ENCODE data around the gene MYO15B. TPM values are rescaled to one million over a fixed set of nuclear protein-coding genes. Genes with fewer than 3 reads are reported as not detected.

The MYO15B gene
- total RNA-seq, 3 donors from 2014 or later = 591 to 1,071 (median 660) TPM

DNA sequence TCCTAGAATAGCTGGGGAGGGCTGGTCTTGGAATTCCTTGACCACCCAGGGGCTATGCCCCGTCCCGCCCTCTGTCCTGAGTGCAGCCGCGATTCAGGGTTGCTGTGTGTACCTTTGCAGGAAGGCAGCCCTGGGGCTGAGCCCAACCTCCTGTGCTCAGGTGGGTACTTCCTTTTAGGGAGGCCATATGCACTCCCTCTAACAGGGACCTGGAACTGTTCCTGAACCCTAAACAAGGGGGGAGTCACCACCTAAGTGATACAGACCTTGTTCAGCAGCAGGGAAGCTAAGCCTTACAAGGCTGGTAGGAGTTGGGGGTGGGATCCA lies 37.5 kb upstream of the MYO15B start:
- Histone ChIP-seq H3K9me3 (no peaks in the 10 kb centered on the region), H3K4me1 (ENCODE audit: low read depth) (peaks cover 37% of the 10 kb centered on the region), H3K36me3 (ENCODE audit: low read depth) (no peaks in the 10 kb centered on the region), H3K4me3 (no peak overlapping the region)
- intact Hi-C loops (cut with DNase I, micrococcal nuclease) = no loop called here
- ATAC-seq = peak; percentile 45
- TF ChIP-seq, protein P1, sequence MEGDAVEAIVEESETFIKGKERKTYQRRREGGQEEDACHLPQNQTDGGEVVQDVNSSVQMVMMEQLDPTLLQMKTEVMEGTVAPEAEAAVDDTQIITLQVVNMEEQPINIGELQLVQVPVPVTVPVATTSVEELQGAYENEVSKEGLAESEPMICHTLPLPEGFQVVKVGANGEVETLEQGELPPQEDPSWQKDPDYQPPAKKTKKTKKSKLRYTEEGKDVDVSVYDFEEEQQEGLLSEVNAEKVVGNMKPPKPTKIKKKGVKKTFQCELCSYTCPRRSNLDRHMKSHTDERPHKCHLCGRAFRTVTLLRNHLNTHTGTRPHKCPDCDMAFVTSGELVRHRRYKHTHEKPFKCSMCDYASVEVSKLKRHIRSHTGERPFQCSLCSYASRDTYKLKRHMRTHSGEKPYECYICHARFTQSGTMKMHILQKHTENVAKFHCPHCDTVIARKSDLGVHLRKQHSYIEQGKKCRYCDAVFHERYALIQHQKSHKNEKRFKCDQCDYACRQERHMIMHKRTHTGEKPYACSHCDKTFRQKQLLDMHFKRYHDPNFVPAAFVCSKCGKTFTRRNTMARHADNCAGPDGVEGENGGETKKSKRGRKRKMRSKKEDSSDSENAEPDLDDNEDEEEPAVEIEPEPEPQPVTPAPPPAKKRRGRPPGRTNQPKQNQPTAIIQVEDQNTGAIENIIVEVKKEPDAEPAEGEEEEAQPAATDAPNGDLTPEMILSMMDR (IDR thresholded peaks at IDR 0.05) = no peak
- DNase-seq = no peak

DNA sequence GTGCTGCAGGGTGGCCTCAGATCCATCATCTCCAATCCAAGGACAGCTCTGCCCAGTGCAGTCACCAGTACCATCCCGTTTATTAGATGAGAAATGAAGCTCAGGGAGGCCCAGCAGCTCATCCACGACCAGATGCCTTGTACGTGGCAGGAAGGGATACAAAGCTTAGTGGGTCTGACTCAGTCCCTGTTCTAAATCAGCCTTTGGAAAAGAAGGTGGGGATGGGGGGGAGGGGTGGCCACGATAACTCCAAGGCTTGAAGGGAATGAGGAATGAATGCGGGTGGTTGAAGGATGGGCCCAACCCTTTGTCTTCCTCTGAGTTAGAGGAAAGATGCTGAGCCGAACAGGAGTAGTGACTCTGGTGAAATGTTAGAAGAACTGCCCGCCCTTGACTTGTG lies 36.3 kb upstream of the MYO15B start:
- intact Hi-C loops (cut with DNase I, micrococcal nuclease) = no loop called here
- ATAC-seq (no peak), DNase-seq (no peak)
- Histone ChIP-seq H3K4me1 (ENCODE audit: low read depth) (peaks cover 40% of the 10 kb centered on the region), H3K36me3 (ENCODE audit: low read depth) (no peaks in the 10 kb centered on the region), H3K9me3 (no peaks in the 10 kb centered on the region), H3K4me3 (no peak overlapping the region)
- TF ChIP-seq, protein P1 (IDR thresholded peaks at IDR 0.05) = no peak

DNA sequence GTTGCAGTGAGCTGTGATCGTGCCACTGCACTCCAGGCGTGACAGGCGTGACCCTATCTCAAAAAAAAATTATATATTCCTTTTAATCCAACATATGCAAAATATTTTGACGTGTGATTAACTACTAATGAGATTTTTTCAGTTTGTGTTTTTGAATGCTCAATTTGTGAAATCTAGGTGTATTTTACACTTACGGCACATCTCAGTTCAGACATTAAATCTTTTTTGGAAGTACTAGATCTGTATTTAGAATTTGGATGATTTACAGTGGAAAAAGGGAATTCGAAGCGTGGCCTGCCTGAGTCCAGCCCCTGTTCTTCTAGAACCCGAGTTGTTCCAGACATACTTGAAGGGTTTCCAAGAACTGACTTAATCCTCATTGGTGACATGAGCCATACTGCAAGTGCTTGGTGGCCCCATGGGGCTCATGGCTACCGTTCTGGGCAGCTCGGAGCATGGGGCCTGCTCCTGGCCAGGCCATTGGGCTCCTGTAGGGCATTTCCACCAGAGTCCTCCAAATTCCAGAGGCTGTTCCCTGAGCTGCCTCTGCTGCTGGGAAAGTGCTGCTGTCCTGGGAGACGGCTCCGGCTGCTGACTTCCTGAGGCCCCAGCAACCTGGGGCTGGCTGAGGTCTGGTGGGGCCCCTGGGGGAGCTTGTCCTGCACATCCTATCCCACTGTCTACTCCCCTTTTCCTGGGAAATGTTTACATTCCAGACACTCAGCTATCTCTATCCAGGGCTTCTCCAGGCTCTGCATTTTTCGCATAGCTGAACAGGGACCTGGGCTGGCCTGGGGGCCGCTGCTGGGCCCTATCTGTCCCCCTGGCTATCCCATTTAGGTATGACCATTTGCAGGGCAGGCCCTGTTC lies 34.9 kb upstream of the MYO15B start:
- DNase-seq (no peak), ATAC-seq (no peak)
- intact Hi-C loops (cut with DNase I, micrococcal nuclease) = no loop called here
- Histone ChIP-seq H3K36me3 (ENCODE audit: low read depth) (no peaks in the 10 kb centered on the region), H3K4me1 (ENCODE audit: low read depth) (peaks cover 51% of the 10 kb centered on the region), H3K9me3 (no peaks in the 10 kb centered on the region), H3K4me3 (no peak overlapping the region)
- TF ChIP-seq, protein P1 (IDR thresholded peaks at IDR 0.05) = no peak

DNA sequence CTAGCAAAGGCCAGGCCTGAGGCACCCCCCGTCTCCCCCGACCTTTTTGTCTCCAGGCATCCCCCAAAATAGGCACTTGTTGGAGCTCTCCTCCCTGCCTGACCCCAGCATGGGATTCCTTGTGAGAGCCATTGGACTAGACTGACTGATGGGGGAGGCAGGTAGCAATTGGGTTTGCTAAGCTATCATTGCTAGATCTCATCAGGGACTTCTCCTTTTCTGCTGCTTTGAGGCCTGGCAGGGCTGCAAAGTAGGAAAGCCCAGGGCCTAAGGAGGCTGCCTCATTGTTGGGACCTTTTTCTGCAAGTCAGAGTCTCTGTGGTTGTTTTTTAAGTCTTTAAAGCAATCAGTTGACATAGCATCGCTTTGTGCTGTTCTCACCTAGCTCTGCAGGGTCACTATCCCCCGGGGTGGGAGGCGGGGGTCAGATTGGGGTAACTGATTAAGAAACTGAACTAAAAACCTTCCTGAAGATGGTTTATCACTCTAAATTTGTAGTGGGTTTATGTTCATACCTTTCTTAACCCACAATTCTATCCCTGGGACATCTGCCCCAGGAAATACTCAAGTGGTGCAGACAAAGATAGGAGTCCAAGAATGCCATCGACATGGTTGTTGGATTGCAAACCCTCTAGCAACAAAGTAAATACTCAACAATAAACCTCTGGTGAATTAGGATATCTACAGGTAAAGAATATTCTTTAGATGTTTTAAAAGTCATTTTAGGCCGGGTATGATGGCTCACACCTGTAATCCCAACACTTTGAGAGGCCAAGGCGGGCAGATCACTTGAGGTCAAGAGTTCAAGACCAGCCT lies 34.1 kb upstream of the MYO15B start:
- Histone ChIP-seq H3K4me1 (ENCODE audit: low read depth) (peaks cover 55% of the 10 kb centered on the region), H3K36me3 (ENCODE audit: low read depth) (no peaks in the 10 kb centered on the region), H3K9me3 (no peaks in the 10 kb centered on the region), H3K4me3 (no peak overlapping the region)
- TF ChIP-seq, protein P1 (IDR thresholded peaks at IDR 0.05) = no peak
- ATAC-seq = no peak
- intact Hi-C loops (cut with DNase I, micrococcal nuclease) = no loop called here
- no peak for DNase-seq

DNA sequence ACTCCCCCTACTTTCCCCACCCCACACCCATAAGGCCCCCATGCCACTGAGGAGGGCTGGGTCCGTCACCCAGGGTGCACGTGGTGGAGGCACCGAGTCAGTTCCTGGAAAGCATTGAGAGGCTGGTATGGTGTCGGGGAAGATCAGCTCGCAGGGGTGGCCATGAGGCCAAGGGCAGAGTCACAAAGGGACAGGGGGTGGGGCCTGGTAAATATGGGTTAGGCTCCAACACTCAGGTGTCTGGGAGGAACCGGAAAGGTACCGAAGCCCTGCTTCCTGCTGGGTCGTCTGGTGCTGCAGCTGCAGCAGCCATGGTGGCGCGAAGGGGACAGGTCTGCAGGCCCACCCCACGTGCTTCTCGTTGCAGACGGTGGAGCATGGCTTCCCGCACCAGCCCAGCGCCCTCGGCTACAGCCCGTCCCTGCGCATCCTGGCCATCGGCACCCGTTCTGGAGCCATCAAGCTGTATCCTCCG lies 31.9 kb upstream of the MYO15B start:
- Histone ChIP-seq H3K4me3 (no peak overlapping the region), H3K36me3 (ENCODE audit: low read depth) (no peaks in the 10 kb centered on the region), H3K4me1 (ENCODE audit: low read depth) (peaks cover 39% of the 10 kb centered on the region), H3K9me3 (no peaks in the 10 kb centered on the region)
- ATAC-seq (peak; percentile 63), DNase-seq (peak in 2 of 3 donors; percentile 75 to 79)
- intact Hi-C loops (cut with DNase I, micrococcal nuclease) = no loop called here
- TF ChIP-seq, protein P1 (IDR thresholded peaks at IDR 0.05) = no peak
